Activated naive CD4-positive, alpha-beta T cell treated with anti-CD3 and anti-CD28 coated beads, Interleukin-2, amount 10 ng/mL, durations not matched to agents 7 days and 5 days (primary cell): Measurements from ENCODE around the gene CADM1.

Experiments
- CTCF ChIA-PET: fragments of 350-600 bp; sonication (Branson Sonifier 250); formaldehyde crosslinking; loops from one replicate; lab custom pipeline; 2021; ENCODE audit warnings: antibody characterized with exemption; lab: Charles Lee
- DNase-seq: peaks from one replicate; pipeline ENCODE4 v3.0.0-alpha.2; 2020
- H3K27ac Mint-ChIP-seq: one replicate; pipeline ENCODE4 v1.8.0; 2021; ENCODE audit warnings: mild to moderate bottlenecking, moderate library complexity, mixed read lengths
- H3K27me3 Mint-ChIP-seq: one replicate; pipeline ENCODE4 v1.8.0; 2021; ENCODE audit warnings: mild to moderate bottlenecking, mixed read lengths
- H3K36me3 Mint-ChIP-seq: one replicate; pipeline ENCODE4 v1.8.0; 2021; ENCODE audit warnings: mixed read lengths
- H3K4me1 Mint-ChIP-seq: one replicate; pipeline ENCODE4 v1.8.0; 2021; ENCODE audit warnings: mixed read lengths
- H3K4me3 Mint-ChIP-seq: one replicate; pipeline ENCODE4 v1.8.0; 2021; ENCODE audit warnings: mild to moderate bottlenecking, moderate library complexity, mixed read lengths
- H3K9me3 Mint-ChIP-seq: one replicate; pipeline ENCODE4 v1.8.0; 2021; ENCODE audit warnings: mixed read lengths

Gene CADM1

DNA sequence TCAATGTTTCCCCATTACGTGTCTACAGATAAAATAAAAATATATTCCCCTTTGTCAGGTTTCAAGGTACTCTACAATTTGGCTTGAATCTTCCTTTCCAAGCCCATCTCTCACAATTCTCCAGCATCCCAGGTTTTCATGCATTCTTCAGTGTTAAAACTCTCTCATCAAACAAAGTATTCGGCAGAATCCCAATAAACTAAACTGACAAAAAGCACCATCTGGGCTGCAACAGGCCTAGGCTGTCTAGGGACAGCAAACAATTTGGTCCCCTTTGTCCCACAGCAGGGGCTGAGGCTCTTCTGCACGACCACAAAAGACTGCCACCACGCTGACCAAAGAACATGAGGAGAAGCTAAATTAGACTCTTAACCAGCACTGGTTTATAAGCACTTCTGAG, 159.4 kb downstream of the CADM1 start:
- DNase-seq = no peak
- Mint-ChIP-seq H3K27ac (no peak overlapping the region), H3K4me1 (no peaks in the 10 kb centered on the region), H3K27me3 (no peaks in the 10 kb centered on the region), H3K36me3 (no peaks in the 10 kb centered on the region), H3K9me3 (no peaks in the 10 kb centered on the region), H3K4me3 (no peak overlapping the region)
- CTCF ChIA-PET = no interaction called here

- Mint-ChIP-seq H3K4me1 (no peaks in the 10 kb centered on the region), H3K9me3 (no peaks in the 10 kb centered on the region), H3K27ac (no peak overlapping the region), H3K4me3 (no peak overlapping the region), H3K36me3 (no peaks in the 10 kb centered on the region), H3K27me3 (no peaks in the 10 kb centered on the region)
- DNase-seq = no peak
- CTCF ChIA-PET = no interaction called here
Observed at GRCh38 chr11:115342142-115342541, 162.1 kb downstream of the CADM1 start.

- Mint-ChIP-seq H3K4me3 (no peak overlapping the region), H3K27ac (no peak overlapping the region), H3K4me1 (no peaks in the 10 kb centered on the region), H3K9me3 (no peaks in the 10 kb centered on the region), H3K27me3 (no peaks in the 10 kb centered on the region), H3K36me3 (no peaks in the 10 kb centered on the region)
- no peak for DNase-seq
- CTCF ChIA-PET = no interaction called here
Observed at GRCh38 chr11:115340874-115341273, 163.3 kb downstream of the CADM1 start.

- Mint-ChIP-seq H3K27me3 (no peaks in the 10 kb centered on the region), H3K27ac (no peak overlapping the region), H3K9me3 (no peaks in the 10 kb centered on the region), H3K4me1 (no peaks in the 10 kb centered on the region), H3K36me3 (no peaks in the 10 kb centered on the region), H3K4me3 (no peak overlapping the region)
- no peak for DNase-seq
- CTCF ChIA-PET = no interaction called here
Observed at GRCh38 chr11:115338476-115338875, 165.7 kb downstream of the CADM1 start.

DNA sequence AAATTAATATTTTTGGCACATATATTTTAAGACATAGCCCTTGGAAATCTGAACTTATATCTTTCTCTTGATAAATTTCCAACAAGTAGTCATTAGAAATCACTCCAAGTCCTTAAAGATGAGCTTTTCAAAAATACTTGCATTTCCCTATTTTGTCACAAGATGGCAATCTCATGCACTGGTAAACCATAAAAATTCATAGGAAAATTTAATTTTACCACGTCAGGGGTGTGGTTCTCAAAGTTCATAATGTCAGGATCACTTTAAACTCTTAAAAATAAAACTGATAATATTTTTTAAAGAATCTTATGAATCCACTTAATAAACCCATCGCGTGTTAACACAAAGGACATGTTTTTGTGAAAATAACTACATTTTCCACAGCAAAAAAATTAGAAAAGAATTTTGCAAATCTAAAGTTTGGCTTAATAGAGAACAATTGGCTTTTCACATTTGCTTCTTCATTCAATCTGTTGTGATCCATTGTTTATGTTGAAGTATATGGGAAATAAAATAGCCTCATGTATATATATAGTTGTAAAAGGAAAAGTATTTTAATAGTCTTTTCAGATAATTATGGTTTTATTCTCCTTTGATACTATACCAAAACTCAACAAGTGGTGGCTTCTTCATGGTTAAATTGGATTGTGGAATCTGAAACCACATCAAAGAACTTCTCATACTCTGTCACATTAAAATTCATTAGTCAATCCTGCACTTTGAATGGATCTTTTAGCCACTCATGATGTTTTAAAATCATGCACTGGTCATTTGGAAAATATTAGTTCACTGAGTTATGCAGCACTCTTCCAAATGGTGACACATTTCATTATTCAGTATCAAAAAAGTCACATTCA, 169.1 kb downstream of the CADM1 start:
- no peaks in the 10 kb centered on the region for H3K27me3 Mint-ChIP-seq
- no peak overlapping the region for H3K27ac Mint-ChIP-seq
- CTCF ChIA-PET = interaction anchor here (0.9 to 1.0 kb wide), 3 partner anchors 9 to 121 kb away, joined by 3 to 5 read pairs (median 4); no protein-coding TSS in a partner anchor
- H3K4me3 Mint-ChIP-seq = no peak overlapping the region
- no peak for DNase-seq
- H3K9me3 Mint-ChIP-seq = no peaks in the 10 kb centered on the region
- H3K4me1 Mint-ChIP-seq = no peaks in the 10 kb centered on the region
- no peaks in the 10 kb centered on the region for H3K36me3 Mint-ChIP-seq

DNA sequence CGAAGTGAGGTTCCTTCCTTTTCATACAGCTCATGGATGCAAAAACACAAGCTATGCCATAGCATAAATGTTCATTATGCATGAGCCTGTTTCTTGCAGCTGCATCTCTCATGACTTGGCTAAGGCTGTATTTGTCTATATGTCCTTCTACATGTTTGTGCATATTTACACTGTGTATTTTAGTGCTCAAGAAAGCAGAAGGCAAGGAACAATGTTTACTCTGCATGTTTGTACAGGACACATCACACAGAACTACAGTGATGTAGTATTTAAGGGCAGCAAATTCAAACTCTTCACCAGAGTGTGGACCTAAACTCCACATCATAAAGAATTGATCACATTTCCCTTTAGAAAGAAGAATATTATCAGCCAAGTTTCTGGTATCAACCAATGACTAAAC, 170.3 kb downstream of the CADM1 start:
- no peaks in the 10 kb centered on the region for H3K4me1 Mint-ChIP-seq
- no peak for DNase-seq
- CTCF ChIA-PET = interaction anchor here (0.9 kb wide), 1 partner anchor 164 kb away, joined by 3 read pairs; no protein-coding TSS in a partner anchor
- no peaks in the 10 kb centered on the region for H3K27me3 Mint-ChIP-seq
- H3K27ac Mint-ChIP-seq = no peak overlapping the region
- H3K36me3 Mint-ChIP-seq = no peaks in the 10 kb centered on the region
- H3K4me3 Mint-ChIP-seq = no peak overlapping the region
- H3K9me3 Mint-ChIP-seq = no peaks in the 10 kb centered on the region

GRCh38 chr11:115333121-115333520, 171.1 kb downstream of the CADM1 start:
- H3K27ac Mint-ChIP-seq = no peak overlapping the region
- CTCF ChIA-PET = interaction anchor here (0.9 kb wide), 1 partner anchor 164 kb away, joined by 3 read pairs; no protein-coding TSS in a partner anchor
- no peak overlapping the region for H3K4me3 Mint-ChIP-seq
- H3K9me3 Mint-ChIP-seq = no peaks in the 10 kb centered on the region
- no peaks in the 10 kb centered on the region for H3K36me3 Mint-ChIP-seq
- no peak for DNase-seq
- H3K27me3 Mint-ChIP-seq = no peaks in the 10 kb centered on the region
- no peaks in the 10 kb centered on the region for H3K4me1 Mint-ChIP-seq

DNA sequence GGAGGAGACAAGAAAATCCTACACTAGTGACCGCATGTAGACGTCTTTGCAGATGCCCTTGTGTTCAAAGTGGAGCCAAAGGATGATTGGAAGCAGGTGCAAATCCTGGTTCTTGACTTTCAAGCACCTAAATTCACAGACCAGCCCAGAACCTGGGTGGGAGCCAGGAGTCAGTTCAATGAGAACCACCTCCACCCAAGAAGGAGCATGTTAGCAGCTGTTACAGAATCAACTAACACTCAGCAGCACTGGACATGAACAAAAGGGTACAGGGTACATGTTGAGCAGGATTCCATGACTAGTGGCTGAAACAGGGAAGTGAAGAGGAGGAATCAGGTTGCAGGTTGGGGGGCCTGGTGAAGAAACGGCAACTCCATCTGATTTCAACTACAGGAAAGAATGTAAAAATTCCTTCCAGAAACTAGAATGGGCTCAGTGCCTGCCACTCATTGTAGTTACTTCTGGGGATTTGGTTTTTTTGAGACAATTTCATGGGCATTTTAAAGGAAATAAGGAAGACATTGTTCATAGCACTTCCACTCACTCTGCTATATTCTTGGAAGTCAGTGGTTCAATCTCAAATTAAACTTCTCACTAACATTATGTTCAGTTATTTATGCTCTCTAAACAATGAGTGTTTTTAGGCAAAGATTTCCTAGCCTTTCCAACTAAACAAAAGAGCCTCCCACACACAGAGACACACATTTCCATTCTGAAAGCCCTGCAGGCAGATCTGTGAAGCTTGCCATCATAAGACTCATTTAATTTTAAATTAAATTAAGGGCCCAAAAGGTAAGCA, 173.3 kb downstream of the CADM1 start:
- no peaks in the 10 kb centered on the region for H3K9me3 Mint-ChIP-seq
- no peak overlapping the region for H3K4me3 Mint-ChIP-seq
- CTCF ChIA-PET = no interaction called here
- no peak overlapping the region for H3K27ac Mint-ChIP-seq
- H3K4me1 Mint-ChIP-seq = no peaks in the 10 kb centered on the region
- DNase-seq = no peak
- no peaks in the 10 kb centered on the region for H3K36me3 Mint-ChIP-seq
- no peaks in the 10 kb centered on the region for H3K27me3 Mint-ChIP-seq

GRCh38 chr11:115326526-115326925, 177.7 kb downstream of the CADM1 start:
- Mint-ChIP-seq H3K4me1 (no peaks in the 10 kb centered on the region), H3K27me3 (no peaks in the 10 kb centered on the region), H3K36me3 (no peaks in the 10 kb centered on the region), H3K27ac (no peak overlapping the region), H3K9me3 (no peaks in the 10 kb centered on the region), H3K4me3 (no peak overlapping the region)
- no peak for DNase-seq
- CTCF ChIA-PET = interaction anchor here (1.0 kb wide), 1 partner anchor 8 kb away, joined by 4 read pairs; no protein-coding TSS in a partner anchor

GRCh38 chr11:115325523-115325922, 178.7 kb downstream of the CADM1 start:
- Mint-ChIP-seq H3K4me1 (no peaks in the 10 kb centered on the region), H3K4me3 (no peak overlapping the region), H3K27ac (no peak overlapping the region), H3K9me3 (no peaks in the 10 kb centered on the region), H3K27me3 (no peaks in the 10 kb centered on the region), H3K36me3 (no peaks in the 10 kb centered on the region)
- DNase-seq = no peak
- CTCF ChIA-PET = interaction anchor here (1.3 kb wide), 1 partner anchor 9 kb away, joined by 3 read pairs; no protein-coding TSS in a partner anchor

DNA sequence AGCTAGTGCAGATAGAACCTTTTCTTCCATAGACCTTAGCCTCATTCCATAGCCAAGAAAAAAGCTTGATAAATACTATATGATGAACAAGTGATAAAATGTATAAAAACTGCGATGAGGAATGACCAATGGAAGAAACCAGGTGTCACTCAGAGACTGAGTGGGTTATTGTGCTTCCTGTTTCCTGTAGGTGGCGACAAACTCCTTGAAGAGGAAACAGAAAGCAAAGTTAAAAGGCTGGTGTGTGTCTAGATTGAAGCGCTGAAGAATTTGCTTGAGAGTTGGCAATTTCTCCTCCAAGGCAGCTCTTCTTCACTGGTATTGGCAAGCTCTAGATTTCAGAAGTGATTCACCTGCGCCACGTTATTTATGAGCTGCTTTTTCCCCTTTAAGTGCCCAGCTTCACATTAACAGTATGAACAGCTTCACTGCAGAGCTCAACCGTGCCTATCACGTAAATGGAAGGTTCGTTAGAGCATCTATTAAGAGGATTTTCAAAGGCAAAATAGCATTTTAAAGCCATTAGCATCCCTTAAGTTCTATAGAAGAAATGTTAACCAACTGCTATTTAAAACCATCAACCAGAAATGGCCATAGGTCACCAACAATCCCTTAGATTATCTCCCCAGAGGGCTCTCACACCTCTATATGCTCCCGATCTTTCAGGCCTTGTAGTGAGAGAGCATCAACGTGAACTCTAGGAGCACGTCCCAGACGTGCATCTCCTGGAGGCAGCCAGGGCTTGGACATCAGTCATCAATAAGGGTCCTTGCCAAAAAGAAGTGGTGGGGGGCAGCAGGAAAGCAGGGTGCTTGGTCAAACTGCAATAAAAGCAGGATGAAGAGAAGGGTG, 179.4 kb downstream of the CADM1 start:
- no peaks in the 10 kb centered on the region for H3K9me3 Mint-ChIP-seq
- no peak overlapping the region for H3K27ac Mint-ChIP-seq
- H3K4me3 Mint-ChIP-seq = no peak overlapping the region
- no peaks in the 10 kb centered on the region for H3K36me3 Mint-ChIP-seq
- CTCF ChIA-PET = interaction anchor here (0.6 to 1.3 kb wide), 2 partner anchors 9 to 900 kb away, joined by 3 read pairs; no protein-coding TSS in a partner anchor
- no peaks in the 10 kb centered on the region for H3K4me1 Mint-ChIP-seq
- H3K27me3 Mint-ChIP-seq = no peaks in the 10 kb centered on the region
- peak; percentile 35 for DNase-seq

- Mint-ChIP-seq H3K27me3 (no peaks in the 10 kb centered on the region), H3K4me1 (no peaks in the 10 kb centered on the region), H3K36me3 (no peaks in the 10 kb centered on the region), H3K4me3 (no peak overlapping the region), H3K9me3 (no peaks in the 10 kb centered on the region), H3K27ac (no peak overlapping the region)
- CTCF ChIA-PET = interaction anchor here (0.6 to 1.1 kb wide), 2 partner anchors 12 to 85 kb away, joined by 3 to 5 read pairs; no protein-coding TSS in a partner anchor
- no peak for DNase-seq
Observed at GRCh38 chr11:115322553-115323203, 181.5 kb downstream of the CADM1 start.

DNA sequence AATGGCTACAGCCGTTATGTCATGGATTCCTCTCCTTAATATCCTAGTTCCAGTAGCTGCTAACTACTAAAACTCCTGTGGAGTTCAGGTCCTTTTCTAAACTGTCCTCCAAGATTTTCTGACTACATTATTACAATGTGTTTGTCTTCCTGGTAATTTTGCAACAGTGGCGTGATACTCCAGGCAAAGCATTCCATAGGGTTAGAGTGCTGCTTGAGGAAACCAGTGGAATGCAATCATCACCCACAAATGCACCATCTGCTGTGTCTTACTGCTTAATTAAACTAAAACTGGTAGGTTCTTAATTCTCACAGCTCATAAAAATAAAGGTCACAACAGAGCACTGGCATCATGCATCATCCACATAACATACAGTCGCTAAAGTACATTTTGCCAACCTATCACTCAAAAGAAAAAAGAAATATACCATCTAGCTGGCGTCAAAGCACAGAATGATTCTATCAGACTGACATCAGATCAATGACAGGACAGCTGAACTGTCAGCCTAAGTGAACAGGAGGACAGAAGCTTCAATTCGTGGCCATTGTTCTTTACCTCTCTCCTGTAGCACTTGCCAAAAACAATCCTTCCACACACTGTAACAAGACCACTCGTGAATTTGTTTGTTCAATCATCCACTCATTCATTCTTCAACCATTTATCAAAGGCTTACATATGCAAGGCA, 182.5 kb downstream of the CADM1 start:
- no peaks in the 10 kb centered on the region for H3K27me3 Mint-ChIP-seq
- H3K9me3 Mint-ChIP-seq = no peaks in the 10 kb centered on the region
- no peaks in the 10 kb centered on the region for H3K36me3 Mint-ChIP-seq
- CTCF ChIA-PET = interaction anchor here (1.1 kb wide), 1 partner anchor 13 kb away, joined by 5 read pairs; no protein-coding TSS in a partner anchor
- H3K27ac Mint-ChIP-seq = no peak overlapping the region
- DNase-seq = no peak
- no peak overlapping the region for H3K4me3 Mint-ChIP-seq
- H3K4me1 Mint-ChIP-seq = no peaks in the 10 kb centered on the region
